HG03571 (cell line): Measurements from ENCODE around the gene PIERCE2.
"Not testable (repeated sequence)": the region's sequence is repeated elsewhere in the genome, so short reads cannot be mapped to it uniquely, and the experiment has no call there.

ENCODE experiments used
- ATAC-seq: cut with Tn5 transposase; IDR thresholded peaks from one replicate; pipeline ENCODE4 v1.9.1; 2021; ENCODE audit not compliant: unreplicated experiment

PIERCE2 gene

DNA sequence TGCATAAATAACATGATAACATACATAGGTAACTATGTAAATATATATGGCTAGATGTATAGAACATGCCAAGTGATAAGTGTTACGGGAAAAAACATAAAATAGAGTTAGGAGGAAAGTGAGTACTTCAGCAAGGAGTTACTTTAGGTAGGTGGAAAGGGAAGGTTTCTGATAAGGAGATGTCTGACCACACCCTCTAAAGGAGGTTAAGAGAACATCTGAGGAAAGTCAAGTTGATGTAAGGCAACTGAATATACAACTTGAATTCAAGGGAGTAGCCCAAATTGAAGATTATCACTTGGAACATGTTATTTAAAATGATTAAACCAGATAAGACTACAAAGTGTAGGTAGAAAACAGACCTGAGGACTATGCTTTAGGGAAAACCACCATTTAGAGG lies 13.8 kb downstream of the PIERCE2 start:
- no peak for ATAC-seq

DNA sequence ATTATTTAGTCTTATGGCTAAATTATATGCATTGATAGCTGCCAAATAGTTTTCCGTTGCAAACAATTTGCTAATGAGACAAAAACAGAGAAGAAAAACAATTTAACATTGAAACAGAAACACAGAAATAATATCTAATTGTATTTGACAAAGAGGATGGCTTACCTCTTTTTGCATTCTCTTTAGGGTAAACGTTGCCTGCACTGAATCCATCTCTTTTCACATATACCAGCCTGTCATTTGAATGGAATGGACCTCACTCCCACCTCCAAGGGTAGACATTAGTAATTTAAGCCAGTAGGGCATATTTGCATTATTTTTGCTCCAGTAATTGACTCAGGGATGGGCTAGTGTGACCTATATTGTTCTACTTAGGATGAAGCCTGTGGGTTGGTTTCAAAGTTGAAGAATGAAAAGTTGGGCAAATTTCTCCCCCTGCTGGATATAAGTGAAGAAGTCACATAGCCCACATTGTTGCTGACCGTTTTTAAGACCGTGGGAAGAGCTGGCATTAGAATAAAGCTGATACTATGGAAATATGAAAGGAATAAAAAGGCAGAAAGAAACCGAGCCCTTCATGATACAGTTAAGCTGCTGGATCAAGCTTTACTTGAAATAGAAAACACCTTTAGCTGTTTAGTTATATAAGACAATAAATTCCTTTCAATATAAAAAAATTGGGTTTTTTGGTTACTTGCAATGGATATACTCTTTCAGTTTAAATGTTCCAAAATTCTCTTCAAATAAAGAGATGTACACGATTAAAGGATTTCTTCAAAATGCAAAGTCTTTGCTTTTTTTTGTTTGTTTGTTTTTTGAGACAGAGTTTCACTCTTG lies 26.9 kb downstream of the PIERCE2 start:
- ATAC-seq = no peak

DNA sequence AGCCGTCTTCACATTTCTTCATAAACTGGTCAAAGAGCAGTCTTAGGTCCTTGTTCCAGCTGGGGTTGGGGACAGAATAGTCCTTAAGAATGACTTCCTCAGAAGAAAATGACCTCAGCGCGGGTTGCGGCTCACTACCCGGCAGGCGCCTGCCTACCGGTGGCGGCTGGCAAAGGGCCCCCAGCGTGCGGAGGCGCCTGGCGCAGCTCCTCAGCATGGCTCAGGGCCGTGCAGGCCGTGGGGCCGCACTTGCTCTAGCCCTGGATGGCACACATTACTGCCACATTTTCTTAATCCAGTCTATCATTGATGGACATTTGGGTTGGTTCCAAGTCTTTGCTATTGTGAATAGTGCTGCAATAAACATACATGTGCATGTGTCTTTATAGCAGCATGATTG lies 34.8 kb downstream of the PIERCE2 start:
- ATAC-seq = not testable (repeated sequence)

DNA sequence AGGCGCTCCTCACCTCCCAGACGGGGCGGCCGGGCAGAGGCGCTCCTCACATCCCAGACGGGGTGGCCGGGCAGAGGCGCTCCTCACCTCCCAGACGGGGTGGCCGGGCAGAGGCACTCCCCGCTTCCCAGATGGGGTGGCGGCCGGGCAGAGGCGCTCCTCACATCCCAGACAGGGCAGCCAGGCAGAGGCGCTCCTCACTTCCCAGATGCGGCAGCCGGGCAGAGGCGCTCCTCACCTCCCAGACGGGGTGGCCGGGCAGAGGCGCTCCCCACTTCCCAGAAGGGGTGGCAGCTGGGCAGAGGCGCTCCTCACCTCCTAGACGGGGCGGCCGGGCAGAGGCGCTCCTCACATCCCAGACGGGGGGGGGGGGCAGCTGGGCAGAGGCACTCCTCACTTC lies 37.6 kb downstream of the PIERCE2 start:
- not testable (repeated sequence) for ATAC-seq

DNA sequence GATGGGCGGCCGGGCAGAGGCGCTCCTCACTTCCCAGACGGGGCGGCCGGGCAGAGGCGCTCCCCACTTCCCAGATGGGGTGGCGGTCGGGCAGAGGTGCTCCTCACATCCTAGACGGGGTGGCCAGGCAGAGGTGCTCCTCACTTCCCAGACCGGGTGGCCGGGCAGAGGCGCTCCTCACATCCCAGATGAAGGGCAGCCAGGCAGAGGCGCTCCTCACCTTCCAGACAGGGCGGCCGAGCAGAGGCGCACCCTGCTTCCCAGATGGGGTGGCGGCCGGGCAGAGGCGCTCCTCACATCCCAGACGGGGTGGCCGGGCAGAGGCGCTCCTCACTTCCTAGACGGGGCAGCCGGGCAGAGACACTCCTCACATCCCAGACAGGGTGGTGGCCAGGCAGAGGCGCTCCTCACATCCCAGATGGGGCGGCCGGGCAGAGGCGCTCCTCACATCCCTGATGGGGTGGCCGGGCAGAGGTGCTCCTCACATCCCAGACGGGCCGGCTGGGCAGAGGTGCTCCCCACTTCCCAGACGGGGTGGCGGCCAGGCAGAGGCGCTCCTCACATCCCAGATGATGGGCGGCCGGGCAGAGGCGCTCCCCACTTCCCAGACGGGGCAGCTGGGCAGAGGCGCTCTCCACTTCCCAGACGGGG lies 38.2 kb downstream of the PIERCE2 start:
- not testable (repeated sequence) for ATAC-seq

DNA sequence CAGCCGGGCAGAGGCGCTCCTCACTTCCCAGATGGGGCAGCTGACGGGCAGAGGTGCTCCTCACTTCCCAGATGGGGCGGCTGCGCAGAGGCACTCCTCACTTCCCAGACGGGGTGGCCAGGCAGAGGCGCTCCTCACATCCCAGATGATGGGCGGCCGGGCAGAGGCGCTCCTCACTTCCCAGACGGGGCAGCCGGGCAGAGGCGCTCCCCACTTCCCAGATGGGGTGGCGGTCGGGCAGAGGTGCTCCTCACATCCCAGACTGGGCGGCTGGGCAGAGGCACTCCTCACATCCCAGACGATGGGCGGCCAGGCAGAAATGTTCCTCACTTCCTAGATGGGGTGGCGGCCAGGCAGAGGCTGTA lies 38.7 kb downstream of the PIERCE2 start:
- ATAC-seq = not testable (repeated sequence)

DNA sequence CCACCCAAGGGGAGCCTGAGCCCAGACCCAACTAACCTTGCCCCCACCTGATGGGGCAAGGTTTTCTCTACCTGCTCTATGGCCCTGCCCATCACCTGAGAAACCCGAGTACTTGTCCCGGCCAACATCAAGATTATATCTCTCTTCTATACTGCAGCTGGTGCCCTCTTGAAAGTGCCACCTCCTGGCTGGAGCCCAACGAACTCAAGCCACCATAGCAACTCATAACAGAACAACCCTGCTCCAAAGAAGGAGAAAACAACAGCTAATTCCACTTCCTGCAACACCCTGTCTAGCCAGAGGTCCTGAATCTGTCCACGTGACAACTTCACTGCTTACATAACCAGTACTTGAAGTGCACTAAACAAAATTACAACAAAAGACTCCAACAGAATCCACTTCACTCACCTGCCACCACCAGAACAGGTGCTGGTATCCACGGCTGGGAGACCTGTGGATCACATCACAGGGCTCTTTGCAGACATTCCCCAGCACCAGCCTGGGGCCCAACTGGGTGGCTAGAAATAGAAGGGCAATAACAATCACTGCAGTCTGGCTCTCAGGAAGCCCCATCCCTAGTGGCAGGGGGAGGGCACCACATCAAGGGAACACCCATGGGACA lies 49.2 kb downstream of the PIERCE2 start:
- no peak for ATAC-seq

DNA sequence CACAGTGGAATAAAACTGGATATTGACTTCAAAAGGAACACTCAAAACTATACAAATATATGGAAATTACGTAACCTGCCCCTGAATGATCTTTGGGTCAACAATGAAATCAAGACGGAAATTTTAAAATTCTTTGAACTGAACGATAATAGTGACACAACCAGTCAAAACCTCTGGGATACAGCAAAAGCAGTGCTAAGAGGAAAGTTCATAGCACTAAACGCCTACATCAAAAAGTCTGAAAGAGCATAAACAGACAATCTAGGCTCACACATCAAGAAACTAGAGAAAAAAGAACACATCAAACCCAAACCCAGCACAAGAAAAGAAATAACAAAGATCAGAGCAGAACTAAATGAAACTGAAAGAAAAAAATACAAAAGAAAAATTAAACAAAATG lies 53.2 kb downstream of the PIERCE2 start:
- ATAC-seq = no peak

DNA sequence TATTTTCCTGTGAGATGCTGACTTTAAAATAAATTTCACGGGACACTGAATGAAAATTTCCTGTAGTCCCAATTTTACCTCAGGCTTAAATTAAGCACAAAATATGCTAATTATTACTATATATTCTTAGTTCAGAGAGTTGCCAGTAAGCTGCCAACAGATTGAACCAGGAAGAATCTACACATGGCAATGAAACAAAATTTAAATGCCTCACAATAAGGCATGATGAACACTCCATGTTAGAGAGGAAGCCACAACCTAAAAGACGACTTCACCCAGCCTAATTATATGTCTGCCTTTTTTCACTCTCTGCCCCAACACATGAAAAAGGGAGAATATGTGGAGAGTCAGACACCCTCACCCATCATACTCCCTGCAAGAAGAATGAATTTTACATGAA lies 60.0 kb downstream of the PIERCE2 start:
- ATAC-seq = no peak
